Activated naive CD4-positive, alpha-beta T cell treated with anti-CD3 and anti-CD28 coated beads, Interleukin-2, amount 50 U/mL, for 72 hours (primary cell): ENCODE results near the gene KCTD2. TPM values are rescaled to one million over a fixed set of nuclear protein-coding genes. Genes with fewer than 3 reads are reported as not detected.

ENCODE experiments used
- total RNA-seq, 2 donors: library from RNA; stranded (reverse); gene quantifications; one replicate each; pipeline ENCODE4 v1.2.3, GENCODE V29; 2022

Gene KCTD2
- total RNA-seq, 2 donors from 2014 or later: 17.4 to 19.4 TPM

Other genes with a start within 250 kb of the KCTD2 start
- gene GRIN2C, start 187.3 kb upstream of the KCTD2 start, total RNA-seq: under 1 TPM in 1 of 2 donors, not detected in 1; 0.87 TPM
- gene FDXR, start 174.2 kb upstream of the KCTD2 start, total RNA-seq: 10 to 100 TPM; 30.9 to 96.3 TPM
- not detected for gene FADS6, start 153.6 kb upstream of the KCTD2 start, total RNA-seq
- gene USH1G, start 124.0 kb upstream of the KCTD2 start, total RNA-seq: not detected
- not detected for gene OTOP2, start 123.0 kb upstream of the KCTD2 start, total RNA-seq
- gene OTOP3, start 111.3 kb upstream of the KCTD2 start, total RNA-seq: not detected
- gene HID1, start 74.5 kb upstream of the KCTD2 start, total RNA-seq: 1 to 10 TPM; 1.6 to 2.8 TPM
- gene CDR2L, start 59.6 kb upstream of the KCTD2 start, total RNA-seq: 1 to 10 TPM; 1.5 TPM
- 10 to 100 TPM; 29.8 to 48.1 TPM for gene MRPL58, start 34.6 kb upstream of the KCTD2 start, total RNA-seq
- gene ATP5PD, start 256 bp upstream of the KCTD2 start, total RNA-seq: 100 to 1,000 TPM; 193 to 218 TPM
- 10 to 100 TPM in 1 of 2 donors, 1 to 10 TPM in 1; 6.0 to 10.9 TPM for gene SLC16A5, start 40.7 kb downstream of the KCTD2 start, total RNA-seq
- 1 to 10 TPM; 7.0 to 9.9 TPM for gene ARMC7, start 62.7 kb downstream of the KCTD2 start, total RNA-seq
- gene NT5C, start 84.5 kb downstream of the KCTD2 start, total RNA-seq: 10 to 100 TPM; 51.7 to 52.8 TPM
- 100 to 1,000 TPM; 216 to 232 TPM for gene JPT1, start 107.3 kb downstream of the KCTD2 start, total RNA-seq
- 100 to 1,000 TPM; 557 to 621 TPM for gene SUMO2, start 135.7 kb downstream of the KCTD2 start, total RNA-seq
- 100 to 1,000 TPM; 108 to 146 TPM for gene NUP85, start 158.5 kb downstream of the KCTD2 start, total RNA-seq
- 10 to 100 TPM; 74.9 to 79.0 TPM for gene GGA3, start 214.4 kb downstream of the KCTD2 start, total RNA-seq
- 10 to 100 TPM; 72.3 to 80.5 TPM for gene MRPS7, start 214.7 kb downstream of the KCTD2 start, total RNA-seq
- 10 to 100 TPM; 33.4 to 37.8 TPM for gene MIF4GD, start 224.0 kb downstream of the KCTD2 start, total RNA-seq
- gene SLC25A19, start 242.2 kb downstream of the KCTD2 start, total RNA-seq: 100 to 1,000 TPM in 1 of 2 donors, 10 to 100 TPM in 1; 74.4 to 110 TPM